ENCODE measurements around the gene ROS1.
"Not testable (repeated sequence)": the region's sequence is repeated elsewhere in the genome, so short reads cannot be mapped to it uniquely, and the experiment has no call there.

ROS1 gene

GRCh38 chr6:117265410-117266256, 160.1 kb downstream of the ROS1 start, which contains the start of gene VGLL2:
Gene VGLL2 (plus strand): TSS chr6:117265558. CDS start chr6:117265764, 206 bp downstream.
- no peak for DNase-seq

- no peak for DNase-seq
Observed at GRCh38 chr6:117264692-117265409, 160.9 kb downstream of the ROS1 start.

- no peak for DNase-seq
Observed at GRCh38 chr6:117264369-117264691, 161.4 kb downstream of the ROS1 start.

GRCh38 chr6:117263353-117263927, 162.3 kb downstream of the ROS1 start:
- DNase-seq: no peak

GRCh38 chr6:117262799-117263198, 162.9 kb downstream of the ROS1 start:
- no peak for DNase-seq

- DNase-seq: no peak
Observed at GRCh38 chr6:117253785-117254184, 172.0 kb downstream of the ROS1 start.

GRCh38 chr6:117244979-117245378, 180.8 kb downstream of the ROS1 start:
- DNase-seq: not testable (repeated sequence)

- DNase-seq: not testable (repeated sequence)
Observed at GRCh38 chr6:117244571-117244970, 181.2 kb downstream of the ROS1 start.
